ENCODE data around the gene NCOA7.
"Not testable (repeated sequence)": the region's sequence is repeated elsewhere in the genome, so short reads cannot be mapped to it uniquely, and the experiment has no call there.

The NCOA7 gene

GRCh38 chr6:125922322-125922860 is 131.6 kb downstream of the NCOA7 start:
- DNase-seq: no peak

GRCh38 chr6:125923366-125923877 is 132.7 kb downstream of the NCOA7 start:
- DNase-seq: peak in 1 of 3 donors; percentile 48

GRCh38 chr6:125924169-125924568 is 133.4 kb downstream of the NCOA7 start:
- no peak for DNase-seq

GRCh38 chr6:125924697-125925358 is 134.1 kb downstream of the NCOA7 start:
- no peak for DNase-seq

DNA sequence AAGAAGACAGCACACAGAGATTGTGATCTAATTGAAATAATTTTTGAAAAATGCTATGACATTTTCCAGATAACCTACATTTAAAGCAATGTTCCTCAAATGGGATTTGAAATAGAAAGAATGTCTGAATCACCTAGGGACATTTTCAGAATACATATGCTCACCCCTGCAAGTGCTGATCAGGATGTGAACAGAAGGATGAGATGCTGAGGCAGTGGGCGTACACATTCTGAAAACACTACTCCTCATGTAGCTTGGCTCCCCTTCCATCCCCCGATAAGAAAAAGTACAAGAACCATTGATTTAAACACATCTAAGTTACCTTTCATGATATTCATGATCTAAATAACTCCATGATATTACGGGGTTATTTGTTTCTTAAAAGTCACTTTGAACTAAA is 136.0 kb downstream of the NCOA7 start:
- no peak for DNase-seq

GRCh38 chr6:125927761-125928160 is 137.0 kb downstream of the NCOA7 start:
- peak in 1 of 3 donors; percentile 21 for DNase-seq

DNA sequence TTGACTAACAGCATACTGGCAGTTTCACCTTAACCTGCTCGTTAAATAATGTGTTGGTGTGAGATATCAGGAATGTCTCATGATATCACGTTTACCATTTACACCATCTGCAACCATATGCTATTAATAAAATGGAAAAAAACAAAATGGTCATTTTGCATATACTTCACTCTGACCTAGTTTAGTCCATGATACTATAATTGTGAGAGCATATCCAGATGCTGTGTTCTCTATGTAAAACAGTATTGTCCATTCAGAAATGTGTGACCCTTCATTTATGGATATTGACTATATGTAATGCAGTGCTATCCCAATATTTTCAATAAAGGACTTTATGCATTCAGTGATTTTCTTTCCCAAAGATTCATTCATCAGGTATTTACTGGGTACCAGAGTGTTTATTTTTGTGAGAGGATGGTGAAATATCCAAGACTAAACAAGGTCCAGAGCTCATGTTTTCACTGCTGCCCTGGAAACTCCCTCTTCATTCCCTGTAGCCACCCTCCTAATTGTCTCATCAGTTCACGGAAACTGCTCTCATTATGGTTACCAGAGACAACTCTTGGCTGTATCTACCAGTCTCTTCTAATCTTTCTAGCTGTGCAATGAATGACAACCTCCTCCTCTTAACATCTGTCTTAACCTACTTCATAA is 140.1 kb downstream of the NCOA7 start:
- DNase-seq: no peak

GRCh38 chr6:125931733-125932450 is 141.1 kb downstream of the NCOA7 start:
- no peak for DNase-seq

GRCh38 chr6:125932451-125932795 is 141.7 kb downstream of the NCOA7 start:
- no peak for DNase-seq

- DNase-seq: not testable (repeated sequence)
These were observed 144.8 kb downstream of the NCOA7 start for GRCh38 chr6:125935520-125935919.

DNA sequence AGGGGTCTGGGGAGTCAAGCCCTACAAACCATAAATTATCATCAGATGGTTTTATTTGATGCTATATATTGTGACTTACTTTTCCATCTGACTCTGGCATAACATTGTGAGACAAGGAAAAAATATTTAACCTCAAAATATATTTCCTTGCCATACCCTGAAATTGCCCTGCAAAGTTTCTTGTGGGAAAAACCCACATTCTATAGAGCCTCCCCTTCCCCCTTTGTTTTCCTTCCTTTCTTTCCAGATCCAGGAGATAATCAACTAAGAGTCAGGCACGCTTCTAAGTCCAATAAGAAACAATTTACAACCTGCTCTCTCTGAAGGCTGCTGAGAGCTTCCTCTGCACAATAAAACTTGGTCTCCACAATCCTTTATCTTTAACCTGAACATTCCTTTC is 148.3 kb downstream of the NCOA7 start:
- DNase-seq: no peak

DNA sequence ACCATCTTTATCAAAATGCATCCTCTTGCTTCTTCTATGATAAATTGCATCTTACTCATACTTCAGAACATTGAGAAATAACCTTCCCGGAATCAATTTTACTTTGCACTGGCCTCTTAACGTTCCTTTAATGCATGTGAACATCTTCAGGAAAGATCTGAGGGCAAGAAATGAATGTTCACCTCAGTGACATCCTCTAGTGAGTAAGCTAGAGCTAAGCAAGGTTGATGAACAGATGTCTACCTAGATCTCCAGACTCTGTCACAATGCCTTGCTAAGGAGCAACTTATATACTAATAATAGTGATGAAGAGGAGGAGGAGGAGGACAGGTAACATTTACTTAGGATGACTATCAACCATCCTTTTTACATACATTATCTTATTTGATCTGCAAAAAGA is 149.0 kb downstream of the NCOA7 start:
- DNase-seq: no peak

- peak in 1 of 3 donors; percentile 17 for DNase-seq
These were observed 149.7 kb downstream of the NCOA7 start for GRCh38 chr6:125940247-125941041.

GRCh38 chr6:125942672-125943527 is 152.1 kb downstream of the NCOA7 start:
- peak in 1 of 3 donors; percentile 17 for DNase-seq

DNA sequence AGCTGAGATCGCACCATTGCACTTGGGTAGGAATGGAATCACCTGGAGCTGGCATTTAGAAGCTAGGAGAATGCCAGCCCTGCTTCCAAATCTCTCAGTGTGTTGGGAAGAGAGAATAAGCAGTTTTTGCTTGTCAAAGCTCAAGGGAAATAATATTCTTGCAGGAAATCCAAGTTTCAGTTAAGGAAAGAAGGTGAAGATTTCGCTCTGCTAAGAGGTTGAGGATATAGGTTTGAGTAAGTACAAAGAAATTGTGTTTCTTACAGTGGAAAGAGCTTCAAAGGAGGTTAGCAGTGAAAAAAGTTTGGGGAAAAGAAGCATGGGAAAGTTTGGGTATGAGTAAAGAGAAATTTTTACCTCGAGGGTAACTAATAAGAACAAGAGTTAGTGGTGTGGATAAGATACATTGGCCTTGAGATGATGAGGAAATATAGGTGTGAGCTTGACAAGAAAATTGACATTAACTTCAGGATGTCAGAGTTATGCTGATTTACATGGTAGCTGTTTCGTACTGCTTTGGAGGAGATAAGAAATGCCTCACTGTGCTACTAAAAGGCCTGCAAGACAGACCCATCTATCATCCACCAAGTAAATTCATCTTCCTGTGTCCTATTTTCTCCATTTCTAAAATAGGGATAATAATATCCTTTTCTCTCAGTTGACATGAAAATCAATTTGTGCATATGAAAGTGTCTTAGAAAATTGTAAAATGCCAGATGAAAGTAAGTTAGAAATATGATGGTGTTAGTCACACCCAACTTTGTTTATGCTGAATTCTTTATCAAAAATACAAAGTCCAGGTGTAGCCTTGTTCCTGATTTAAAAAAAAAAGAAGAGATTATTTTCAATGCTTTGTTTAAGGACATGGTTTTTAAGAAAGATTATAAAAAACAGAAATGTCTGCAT is 153.0 kb downstream of the NCOA7 start:
- DNase-seq: no peak

GRCh38 chr6:125944434-125944816 is 153.7 kb downstream of the NCOA7 start:
- DNase-seq: peak; percentile 86 to 95 (median 87)

GRCh38 chr6:125944896-125945295 is 154.1 kb downstream of the NCOA7 start:
- DNase-seq: no peak

GRCh38 chr6:125945378-125946141 is 154.8 kb downstream of the NCOA7 start:
- DNase-seq: peak in 2 of 3 donors; percentile 8 to 49

- DNase-seq: no peak
These were observed 156.9 kb downstream of the NCOA7 start for GRCh38 chr6:125947615-125948014.

- DNase-seq: peak; percentile 34 to 61 (median 37)
These were observed 157.7 kb downstream of the NCOA7 start for GRCh38 chr6:125948455-125948854.
